ENCODE measurements around the gene NELFE.
"Not testable (repeated sequence)": the region's sequence is repeated elsewhere in the genome, so short reads cannot be mapped to it uniquely, and the experiment has no call there.

NELFE gene

DNA sequence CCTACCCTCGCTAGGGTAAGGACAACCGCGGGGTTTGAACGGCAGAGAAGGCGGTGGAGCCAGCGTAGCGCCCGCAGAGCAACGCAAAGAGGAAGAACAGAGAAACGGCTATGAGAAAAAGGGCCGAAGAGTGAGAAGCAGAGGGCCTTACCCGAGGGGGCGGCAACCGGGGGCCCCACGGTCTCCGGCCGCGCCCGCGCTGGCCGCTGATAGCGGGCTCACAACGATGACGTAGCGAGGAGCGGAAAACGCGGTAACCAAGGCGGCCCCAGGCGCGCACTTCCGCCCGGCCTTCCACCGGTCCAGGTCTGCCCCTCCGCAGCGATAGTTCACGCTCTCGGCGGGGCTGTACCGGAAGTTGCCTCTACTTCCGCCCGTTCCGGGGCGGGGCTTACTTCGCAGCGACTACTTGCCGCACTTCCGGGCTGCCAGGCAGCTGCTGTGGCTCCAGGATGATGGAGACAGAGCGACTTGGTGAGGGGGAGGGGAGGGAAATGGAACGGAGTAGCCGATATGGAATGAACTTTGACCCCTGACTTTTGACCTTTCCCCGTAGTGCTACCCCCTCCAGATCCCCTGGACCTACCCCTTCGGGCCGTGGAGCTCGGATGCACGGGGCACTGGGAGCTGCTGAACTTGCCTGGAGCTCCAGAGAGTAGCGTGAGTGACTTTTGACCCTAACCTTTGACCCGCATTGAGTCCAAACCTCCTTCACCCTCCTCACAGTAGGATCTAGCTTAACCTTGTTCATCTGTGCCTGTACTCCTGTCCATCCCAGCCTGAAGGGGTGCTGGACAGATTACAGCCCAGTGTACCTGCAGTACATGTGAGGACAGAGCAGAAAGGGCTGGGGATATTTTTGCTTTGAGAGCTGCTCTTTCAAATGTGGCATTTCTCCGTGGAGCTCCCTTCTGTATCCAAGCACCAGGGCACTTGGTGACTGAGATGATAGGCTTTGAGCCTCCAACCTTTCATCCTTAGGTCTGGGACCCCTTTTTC is at the start of gene NELFE, which contains the start of gene SKIC2:
Gene NELFE (minus strand): TSS at position 231 of the 999 bp plus-strand sequence. CDS start 525 bp downstream, outside the sequence.
Gene SKIC2 (plus strand): TSS at position 435 of the 999 bp plus-strand sequence. CDS start 18 bp downstream, at position 453.
- DNase-seq (ENCODE audit: extremely low read depth in 1 of 2, low read depth in 1 of 2): peak; percentile 92 to 98

- not testable (repeated sequence) for DNase-seq (ENCODE audit: extremely low read depth in 1 of 2, low read depth in 1 of 2)
Measured at GRCh38 chr6:32008037-32008436, 49.3 kb upstream of the NELFE start.

- not testable (repeated sequence) for DNase-seq (ENCODE audit: extremely low read depth in 1 of 2, low read depth in 1 of 2)
Measured at GRCh38 chr6:32007086-32007485, 48.3 kb upstream of the NELFE start.

GRCh38 chr6:32005991-32006529 is 47.3 kb upstream of the NELFE start:
- DNase-seq (ENCODE audit: extremely low read depth in 1 of 2, low read depth in 1 of 2): not testable (repeated sequence)

- not testable (repeated sequence) for DNase-seq (ENCODE audit: extremely low read depth in 1 of 2, low read depth in 1 of 2)
Measured at GRCh38 chr6:32005538-32005880, 46.7 kb upstream of the NELFE start.

DNA sequence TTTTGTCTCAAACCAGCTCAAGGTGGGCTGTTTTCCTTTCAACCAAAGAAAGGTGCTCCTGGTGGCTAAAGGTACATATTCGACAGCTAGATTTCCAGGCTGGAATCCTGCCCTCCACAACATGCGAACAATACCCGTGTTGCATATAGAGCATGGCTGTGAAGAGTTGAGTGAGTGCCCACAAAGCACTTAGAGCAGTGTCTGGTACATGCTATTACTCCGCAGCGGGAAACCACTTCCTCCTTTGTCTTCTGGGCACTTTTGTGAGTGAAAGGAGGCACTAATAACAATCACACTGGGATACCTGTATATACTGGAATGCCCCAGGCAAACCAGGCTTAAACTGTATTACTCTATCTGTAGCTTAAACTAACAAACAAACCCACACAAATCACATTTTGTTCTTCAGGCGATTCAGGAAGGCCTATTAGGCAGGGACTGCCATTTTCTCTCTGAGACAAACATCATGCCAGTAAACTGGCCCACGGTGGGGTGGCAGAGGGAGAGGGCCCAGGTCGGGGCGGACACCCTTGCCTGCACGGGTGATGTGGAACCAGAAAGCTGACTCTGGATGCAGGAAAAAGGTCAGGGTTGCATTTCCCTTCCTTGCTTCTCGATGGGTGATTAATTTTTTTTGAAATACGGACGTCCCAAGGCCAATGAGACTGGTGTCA is 46.2 kb upstream of the NELFE start:
- DNase-seq (ENCODE audit: extremely low read depth in 1 of 2, low read depth in 1 of 2): not testable (repeated sequence)

DNA sequence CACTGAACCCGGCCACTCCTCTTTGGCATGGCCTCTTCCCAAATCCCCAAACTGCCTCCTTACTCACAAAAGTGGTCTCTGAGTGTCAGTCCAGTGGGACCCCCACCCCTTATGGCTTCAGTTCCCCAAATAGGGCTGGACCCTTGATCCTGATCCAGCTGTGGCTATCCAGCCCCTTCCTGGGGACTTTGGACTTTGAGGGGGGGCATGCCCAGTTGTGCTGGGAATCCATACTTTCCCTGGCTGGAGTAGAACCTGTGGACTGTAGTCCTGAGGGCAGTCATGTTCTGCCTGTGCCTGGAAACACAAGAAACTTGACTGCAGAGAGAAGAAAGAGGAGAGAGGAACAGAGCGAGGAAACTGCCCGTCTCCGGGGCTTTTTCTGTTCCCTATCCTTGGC is 45.6 kb upstream of the NELFE start:
- not testable (repeated sequence) for DNase-seq (ENCODE audit: extremely low read depth in 1 of 2, low read depth in 1 of 2)

- DNase-seq (ENCODE audit: extremely low read depth in 1 of 2, low read depth in 1 of 2): not testable (repeated sequence)
Measured at GRCh38 chr6:32003301-32003700, 44.5 kb upstream of the NELFE start.

- not testable (repeated sequence) for DNase-seq (ENCODE audit: extremely low read depth in 1 of 2, low read depth in 1 of 2)
Measured at GRCh38 chr6:32002546-32003268, 43.9 kb upstream of the NELFE start.

GRCh38 chr6:31996385-31996784 is 37.6 kb upstream of the NELFE start:
- DNase-seq (ENCODE audit: extremely low read depth in 1 of 2, low read depth in 1 of 2): not testable (repeated sequence)

DNA sequence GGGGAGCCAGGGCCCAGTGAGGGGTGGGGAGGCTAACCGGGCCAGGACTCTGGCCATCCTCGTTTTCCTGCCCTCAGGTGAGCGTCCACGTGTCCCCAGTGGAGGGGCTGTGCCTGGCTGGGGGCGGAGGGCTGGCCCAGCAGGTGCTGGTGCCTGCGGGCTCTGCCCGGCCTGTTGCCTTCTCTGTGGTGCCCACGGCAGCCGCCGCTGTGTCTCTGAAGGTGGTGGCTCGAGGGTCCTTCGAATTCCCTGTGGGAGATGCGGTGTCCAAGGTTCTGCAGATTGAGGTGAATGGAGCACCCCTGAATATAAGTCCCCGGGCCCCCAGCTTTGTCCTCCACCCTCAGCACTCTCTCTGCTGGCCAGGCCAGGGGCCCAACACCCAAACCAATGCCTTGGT is 35.6 kb upstream of the NELFE start:
- DNase-seq (ENCODE audit: extremely low read depth in 1 of 2, low read depth in 1 of 2): not testable (repeated sequence)

GRCh38 chr6:31989363-31989762 is 30.6 kb upstream of the NELFE start:
- not testable (repeated sequence) for DNase-seq (ENCODE audit: extremely low read depth in 1 of 2, low read depth in 1 of 2)

- DNase-seq (ENCODE audit: extremely low read depth in 1 of 2, low read depth in 1 of 2): not testable (repeated sequence)
Measured at GRCh38 chr6:31981744-31982143, 23.0 kb upstream of the NELFE start, which contains the start of gene C4A. Gene C4A, plus strand, starts transcription at chr6:31982057. Its CDS starts 51 bp downstream, at chr6:31982108.

- not testable (repeated sequence) for DNase-seq (ENCODE audit: extremely low read depth in 1 of 2, low read depth in 1 of 2)
Measured at GRCh38 chr6:31980998-31981397, 22.2 kb upstream of the NELFE start.

DNA sequence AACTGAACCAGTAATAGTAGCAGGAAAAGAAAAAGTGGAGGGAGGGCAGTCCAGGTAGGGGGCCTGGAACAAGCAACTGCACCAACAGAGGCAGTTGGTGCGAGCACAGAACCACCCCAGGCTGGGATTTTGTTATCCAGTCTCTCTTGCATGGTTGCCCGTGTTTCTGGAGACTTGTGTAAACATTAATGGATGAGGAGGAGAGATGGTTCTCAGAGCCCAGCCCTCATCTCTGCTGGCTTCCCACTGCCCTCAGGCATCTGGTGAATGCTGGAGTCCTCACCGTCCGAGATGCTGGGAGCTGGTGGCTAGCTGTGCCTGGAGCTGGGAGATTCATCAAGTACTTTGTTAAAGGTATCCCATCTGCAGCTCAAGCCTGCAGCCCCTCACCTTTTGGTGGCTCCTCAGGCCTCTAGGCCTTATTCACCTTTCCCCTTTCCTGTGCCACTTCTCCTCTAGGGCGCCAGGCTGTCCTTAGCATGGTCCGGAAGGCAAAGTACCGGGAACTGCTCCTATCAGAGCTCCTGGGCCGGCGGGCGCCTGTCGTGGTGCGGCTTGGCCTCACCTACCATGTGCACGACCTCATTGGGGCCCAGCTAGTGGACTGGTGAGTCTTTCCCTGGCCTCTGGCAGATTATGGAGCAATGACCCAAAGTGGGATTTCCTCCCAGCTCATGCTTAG is 21.6 kb upstream of the NELFE start:
- DNase-seq (ENCODE audit: extremely low read depth in 1 of 2, low read depth in 1 of 2): not testable (repeated sequence)

DNA sequence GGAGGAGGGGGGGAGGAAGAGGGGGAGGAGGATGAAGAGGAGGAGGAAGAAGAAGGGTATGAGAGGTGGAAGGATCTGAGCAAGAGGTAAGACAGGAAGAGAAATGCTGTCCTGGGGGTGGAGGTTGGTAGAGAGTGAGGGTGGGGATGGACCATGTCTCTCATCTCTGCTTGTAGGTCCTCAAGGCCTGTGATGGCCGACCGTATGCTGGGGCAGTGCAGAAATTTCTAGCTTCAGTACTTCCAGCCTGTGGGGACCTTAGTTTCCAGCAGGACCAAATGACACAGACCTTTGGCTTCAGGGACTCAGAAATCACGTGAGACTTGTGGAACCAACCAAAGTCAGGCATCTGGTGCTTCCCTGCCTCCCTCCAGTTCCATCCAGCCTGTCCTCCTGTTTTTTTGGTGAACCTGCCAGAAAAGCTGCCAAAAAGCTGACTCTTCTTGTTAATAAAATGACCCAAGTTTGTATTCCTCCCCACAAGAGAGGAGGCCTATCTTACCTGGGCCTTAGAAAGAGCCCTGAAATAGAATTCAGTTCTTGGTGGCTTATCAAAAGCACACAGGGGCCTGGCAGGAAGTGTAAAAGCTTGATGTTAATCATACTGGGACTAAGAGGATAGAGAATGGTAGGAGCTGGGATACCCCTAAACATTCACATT is 20.6 kb upstream of the NELFE start:
- no peak for DNase-seq (ENCODE audit: extremely low read depth in 1 of 2, low read depth in 1 of 2)

DNA sequence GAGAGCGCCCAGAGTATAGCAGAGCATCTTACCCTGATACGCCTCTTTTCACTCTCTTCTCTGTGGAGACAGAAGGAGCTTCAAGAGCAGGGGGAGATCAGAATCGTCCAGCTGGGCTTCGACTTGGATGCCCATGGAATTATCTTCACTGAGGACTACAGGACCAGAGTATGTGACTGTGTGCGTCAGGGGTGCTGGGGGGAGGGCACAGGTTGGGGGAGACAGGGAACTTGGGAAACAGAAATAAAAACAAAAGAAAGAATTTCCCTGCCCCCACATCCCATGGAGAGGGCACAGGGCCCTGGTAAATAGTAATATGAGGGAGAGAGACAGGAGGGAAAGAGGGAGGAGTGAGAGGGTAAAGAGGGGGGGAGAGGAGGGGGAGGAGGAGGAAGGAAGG is 20.1 kb upstream of the NELFE start:
- no peak for DNase-seq (ENCODE audit: extremely low read depth in 1 of 2, low read depth in 1 of 2)

GRCh38 chr6:31977816-31978431 is 19.2 kb upstream of the NELFE start:
- DNase-seq (ENCODE audit: extremely low read depth in 1 of 2, low read depth in 1 of 2): no peak

DNA sequence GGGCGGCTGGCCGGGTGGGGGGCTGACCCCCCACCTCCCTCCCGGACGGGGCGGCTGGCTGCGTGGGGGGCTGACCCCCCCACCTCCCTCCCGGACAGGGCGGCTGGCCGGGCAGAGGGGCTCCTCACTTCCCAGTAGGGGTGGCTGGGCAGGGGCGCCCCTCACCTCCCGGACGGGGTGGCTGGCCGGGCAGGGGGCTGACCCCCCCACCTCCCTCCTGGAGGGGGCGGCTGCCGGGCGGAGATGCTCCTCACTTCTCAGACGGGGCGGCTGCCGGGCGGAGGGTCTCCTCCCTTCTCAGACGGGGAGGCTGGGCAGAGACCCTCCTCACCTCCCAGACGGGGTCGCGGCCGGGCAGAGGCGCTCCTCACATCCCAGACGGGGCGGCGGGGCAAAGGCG is 17.3 kb upstream of the NELFE start:
- DNase-seq (ENCODE audit: extremely low read depth in 1 of 2, low read depth in 1 of 2): not testable (repeated sequence)
